Measurements from ENCODE around the gene KHSRP. TPM values are rescaled to one million over a fixed set of nuclear protein-coding genes. Genes with fewer than 3 reads are reported as not detected.

Gene KHSRP
- total RNA-seq, 1 experiment from 2014 or later, result 142 TPM

DNA sequence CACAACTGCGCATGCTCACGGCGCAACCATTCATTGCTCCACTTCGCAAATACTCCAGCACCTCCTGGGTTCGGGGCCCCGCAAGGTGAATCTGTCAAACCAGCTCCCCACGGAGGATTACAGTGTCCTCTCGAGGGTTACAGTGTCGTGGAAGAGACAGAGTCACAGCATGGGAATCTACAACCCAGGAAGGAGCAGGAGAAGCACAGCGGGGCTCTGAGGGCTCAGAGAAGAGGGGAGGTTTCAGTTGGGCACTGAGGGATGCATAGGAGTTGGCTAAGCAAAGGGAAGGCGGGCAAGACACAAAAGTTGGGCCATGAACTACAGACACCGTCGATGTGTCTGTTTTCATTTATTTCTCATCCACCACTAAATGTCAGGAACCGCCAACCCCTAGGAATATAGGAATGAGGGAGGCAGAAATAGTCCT is 30.6 kb downstream of the KHSRP start:
- DNase-seq (ENCODE audit: low read depth), result no peak

DNA sequence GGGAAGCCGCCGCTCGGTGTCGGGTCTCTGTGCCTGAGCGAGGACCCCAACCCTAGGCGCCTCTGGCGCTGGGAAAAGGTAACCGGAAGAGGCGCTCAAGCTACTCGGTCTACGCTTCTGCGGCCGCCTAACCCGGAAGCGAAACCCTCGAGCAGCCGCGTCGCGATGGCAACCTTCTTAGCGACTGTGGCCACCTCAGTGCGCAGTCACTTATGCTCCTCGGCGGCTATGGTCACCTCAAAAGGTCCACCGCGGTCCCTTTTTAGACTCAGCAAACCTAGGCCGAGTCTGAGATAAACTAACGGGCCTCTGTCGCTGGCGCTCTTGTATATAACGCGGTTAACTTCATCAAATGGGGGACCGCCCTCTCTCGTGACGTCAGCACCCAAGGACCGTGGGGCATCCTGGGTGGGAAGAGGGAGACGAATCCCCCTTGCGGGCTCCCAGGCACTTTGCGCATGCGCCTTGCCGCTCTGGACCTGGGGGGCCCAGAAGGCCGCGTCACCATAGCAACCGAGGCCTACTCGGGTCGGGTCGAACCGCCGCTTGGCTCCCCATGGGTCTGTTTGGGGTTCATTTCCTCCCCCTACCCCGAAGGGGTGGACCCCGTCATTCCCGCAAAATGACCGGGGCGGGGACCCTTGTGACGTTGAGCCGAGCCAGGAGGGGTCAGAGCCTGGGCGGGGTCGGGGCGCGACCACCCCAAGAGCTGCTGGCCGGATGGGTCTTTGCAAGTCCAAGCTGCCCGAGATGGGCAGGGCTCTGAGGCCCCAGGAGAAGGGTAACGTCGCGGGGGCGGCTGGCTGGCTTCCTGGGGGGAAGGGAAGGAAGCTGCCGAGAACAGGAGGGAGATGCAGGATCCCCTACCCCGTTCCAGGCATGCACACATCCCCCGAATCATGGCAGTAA is 31.3 kb downstream of the KHSRP start, which contains the start of gene GTF2F1:
Gene GTF2F1 (minus strand): TSS at position 91 of the 909 bp plus-strand sequence. CDS start 169 bp downstream, outside the sequence.
- peak; percentile 94 for DNase-seq (ENCODE audit: low read depth)

- no peak for DNase-seq (ENCODE audit: low read depth)
Measured at GRCh38 chr19:6392221-6393073, 32.2 kb downstream of the KHSRP start.

- DNase-seq (ENCODE audit: low read depth), result no peak
Measured at GRCh38 chr19:6387372-6387771, 37.2 kb downstream of the KHSRP start.

GRCh38 chr19:6384381-6384780 is 40.2 kb downstream of the KHSRP start:
- no peak for DNase-seq (ENCODE audit: low read depth)

- DNase-seq (ENCODE audit: low read depth), result no peak
Measured at GRCh38 chr19:6383188-6383587, 41.4 kb downstream of the KHSRP start.

DNA sequence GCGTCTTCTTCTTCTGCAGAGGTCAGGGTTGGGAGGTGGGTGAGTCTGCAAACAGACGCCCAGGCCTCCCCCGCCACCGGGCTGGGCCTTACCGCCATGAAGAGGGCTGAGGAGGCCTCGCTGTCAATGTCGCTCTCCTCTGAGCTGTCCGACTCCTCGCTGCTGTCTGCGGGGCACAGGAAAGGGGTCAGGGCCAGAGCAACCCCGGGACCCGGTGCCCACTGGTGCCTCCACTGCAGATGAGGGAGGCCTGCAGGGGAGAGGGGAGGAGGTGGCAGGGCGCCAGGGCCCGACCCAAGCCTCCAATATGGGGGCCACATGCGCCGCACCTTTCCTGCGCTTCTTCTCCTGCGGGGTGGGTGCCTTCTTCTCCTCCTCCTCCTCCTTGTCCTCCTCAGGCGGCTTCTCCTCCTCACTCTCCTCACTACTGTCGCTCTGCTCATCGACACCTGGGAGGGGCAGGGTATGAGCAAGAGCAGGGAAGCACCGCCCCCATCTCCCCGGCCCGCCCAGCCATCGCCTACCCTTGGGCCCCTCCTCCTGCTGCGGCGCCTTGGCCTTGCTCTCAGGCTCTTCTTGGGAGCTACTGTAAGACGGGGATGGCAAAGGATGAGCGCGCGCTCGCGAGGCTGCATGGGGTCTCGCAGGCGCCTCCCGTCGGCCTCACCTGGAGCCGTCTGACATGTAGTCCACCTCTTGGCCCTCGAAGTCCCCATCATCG is 43.4 kb downstream of the KHSRP start:
- DNase-seq (ENCODE audit: low read depth), result no peak

- DNase-seq (ENCODE audit: low read depth), result no peak
Measured at GRCh38 chr19:6379744-6380143, 44.9 kb downstream of the KHSRP start.

DNA sequence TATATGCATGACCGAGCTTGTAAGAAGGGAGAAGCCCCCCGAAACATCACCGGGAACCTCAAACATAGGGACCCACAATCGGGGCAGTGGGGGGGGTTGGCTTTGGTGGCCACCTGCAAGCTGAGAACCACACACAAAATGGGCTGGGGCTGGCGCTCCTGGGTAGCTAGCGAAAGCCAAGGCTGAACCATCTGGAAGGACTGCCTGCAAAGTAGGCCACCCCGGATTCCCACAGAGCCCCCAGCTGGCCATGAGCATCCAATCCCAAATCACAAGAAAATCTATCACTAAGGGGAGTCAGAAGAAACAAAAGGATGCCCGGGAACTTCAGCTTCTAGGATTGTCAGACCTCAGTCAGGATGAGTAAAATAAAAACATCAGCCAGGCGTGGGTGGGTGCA is 46.1 kb downstream of the KHSRP start:
- DNase-seq (ENCODE audit: low read depth), result no peak

- DNase-seq (ENCODE audit: low read depth), result no peak
Measured at GRCh38 chr19:6378041-6378440, 46.6 kb downstream of the KHSRP start.

DNA sequence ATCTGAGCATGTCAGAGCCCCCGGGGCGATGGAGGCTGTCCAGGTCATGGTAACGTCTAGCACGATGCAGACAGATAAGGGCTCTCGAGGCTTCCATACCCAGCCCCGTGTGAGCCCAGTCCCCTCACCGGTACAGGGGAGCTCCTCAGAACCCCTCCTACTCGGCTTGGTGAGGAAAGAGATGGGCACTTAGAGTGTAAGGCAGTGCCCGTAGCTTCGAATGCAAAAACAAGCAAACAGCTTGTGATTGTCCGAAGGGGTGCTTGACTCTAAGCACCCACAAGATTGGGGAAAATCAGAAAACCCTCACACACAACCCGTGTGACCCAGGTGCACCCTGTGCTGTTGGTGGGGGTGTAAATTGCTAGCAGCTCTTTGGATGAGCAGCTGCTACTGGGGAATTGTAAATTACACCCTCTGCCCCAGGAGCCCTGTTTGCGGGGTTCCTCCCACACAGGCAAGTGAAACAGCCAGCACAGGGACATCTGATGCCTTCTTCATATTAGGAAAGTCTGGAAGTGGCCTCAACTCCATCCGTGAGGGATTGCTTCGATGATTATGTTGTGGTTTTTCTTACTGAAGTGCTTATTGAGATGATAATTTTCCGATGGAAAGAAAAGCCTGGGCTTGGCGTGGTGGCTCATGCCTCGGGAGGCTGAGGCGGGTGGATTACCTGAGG is 48.0 kb downstream of the KHSRP start:
- DNase-seq (ENCODE audit: low read depth), result peak; percentile 18

- DNase-seq (ENCODE audit: low read depth), result no peak
Measured at GRCh38 chr19:6375411-6376010, 49.1 kb downstream of the KHSRP start, which contains the start of gene PSPN. Gene PSPN, minus strand, starts transcription at chr19:6375933. Its CDS starts 84 bp downstream, at chr19:6375849.

GRCh38 chr19:6374711-6375410 is 49.8 kb downstream of the KHSRP start:
- no peak for DNase-seq (ENCODE audit: low read depth)

DNA sequence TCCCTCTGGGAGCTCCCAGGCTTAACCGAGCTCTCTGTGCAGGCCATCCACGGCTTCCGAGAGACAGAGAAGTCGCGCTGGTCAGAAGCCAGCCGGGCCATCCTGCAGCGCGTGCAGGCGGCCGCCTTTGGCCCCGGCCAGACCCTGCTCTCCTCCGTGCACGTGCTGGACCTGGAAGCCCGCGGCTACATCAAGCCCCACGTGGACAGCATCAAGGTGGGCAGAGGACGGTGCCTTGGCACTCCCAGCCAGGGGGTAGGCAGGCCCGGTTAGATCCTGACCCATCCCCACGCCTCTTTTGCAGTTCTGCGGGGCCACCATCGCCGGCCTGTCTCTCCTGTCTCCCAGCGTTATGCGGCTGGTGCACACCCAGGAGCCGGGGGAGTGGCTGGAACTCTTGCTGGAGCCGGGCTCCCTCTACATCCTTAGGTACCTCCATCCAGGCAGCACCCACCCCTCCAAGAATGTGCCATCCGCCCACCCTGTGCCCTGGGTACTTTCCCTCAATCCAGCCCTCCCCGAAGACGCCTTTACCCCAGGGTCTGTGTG is 50.4 kb downstream of the KHSRP start:
- no peak for DNase-seq (ENCODE audit: low read depth)

GRCh38 chr19:6373813-6374108 is 50.9 kb downstream of the KHSRP start:
- DNase-seq (ENCODE audit: low read depth), result no peak

DNA sequence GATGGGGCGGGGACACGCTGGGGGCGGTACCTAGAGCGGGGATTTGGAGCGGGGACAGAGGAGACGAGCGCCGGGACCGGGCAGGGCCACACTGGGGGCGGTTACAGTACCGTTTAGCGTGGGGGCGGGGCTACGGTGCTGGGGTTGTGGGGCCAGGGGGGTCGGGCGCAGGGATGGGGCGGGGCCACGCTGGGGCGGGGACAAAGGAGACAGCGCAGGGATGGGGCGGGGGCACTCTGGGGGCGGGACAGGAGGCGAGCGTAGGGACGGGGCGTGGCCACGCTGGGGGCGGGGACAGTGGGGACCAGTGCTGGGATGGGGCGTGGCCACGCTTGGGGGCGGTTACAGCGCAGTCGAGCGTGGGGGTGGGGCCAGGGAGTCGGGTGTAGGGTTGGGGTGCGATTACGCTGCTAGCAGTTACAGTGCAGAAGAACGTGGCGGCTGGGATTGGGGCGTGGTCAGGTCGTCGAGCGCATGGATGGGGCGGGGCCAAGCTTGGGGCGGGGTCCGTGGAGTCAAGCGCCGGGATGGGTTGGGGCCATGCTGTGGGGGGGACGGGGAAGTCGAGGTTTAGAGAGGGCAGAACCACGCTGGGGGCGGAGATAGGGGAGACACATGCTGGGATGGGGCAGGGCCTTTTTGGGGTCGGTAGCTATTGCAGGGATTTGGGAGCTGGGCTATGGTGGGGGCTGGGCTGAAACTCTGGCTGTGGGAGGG is 51.4 kb downstream of the KHSRP start:
- DNase-seq (ENCODE audit: low read depth), result peak; percentile 95

GRCh38 chr19:6372594-6373095 is 52.0 kb downstream of the KHSRP start, which contains the start of gene ALKBH7:
Gene ALKBH7, plus strand, starts transcription at chr19:6372794. Its CDS starts 27 bp downstream, at chr19:6372821.
- peak; percentile 100 for DNase-seq (ENCODE audit: low read depth)

DNA sequence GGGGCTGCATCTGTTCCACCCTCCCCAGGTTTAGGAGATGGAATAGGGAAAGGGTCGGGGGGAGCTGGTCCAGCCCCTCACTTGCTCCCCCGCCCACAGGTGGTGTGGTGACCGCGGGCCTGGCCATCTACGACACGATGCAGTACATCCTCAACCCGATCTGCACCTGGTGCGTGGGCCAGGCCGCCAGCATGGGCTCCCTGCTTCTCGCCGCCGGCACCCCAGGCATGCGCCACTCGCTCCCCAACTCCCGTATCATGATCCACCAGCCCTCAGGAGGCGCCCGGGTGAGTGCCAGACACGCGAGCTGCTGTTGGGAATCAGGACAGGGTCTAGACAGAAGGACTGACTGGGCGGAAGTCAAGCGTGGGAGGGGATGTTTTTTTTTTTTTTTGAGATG is 60.3 kb downstream of the KHSRP start:
- DNase-seq (ENCODE audit: low read depth), result no peak
